MCF 10A (cell line): ENCODE results near the gene SLC15A1. TPM values are rescaled to one million over a fixed set of nuclear protein-coding genes. Genes with fewer than 3 reads are reported as not detected.

Experiments
- BruUV-seq: library from RNA; stranded (reverse); fragments of 400-500 nt; replicated peaks from 2 replicates; lab custom pipeline; 2021; lab: Mats Ljungman, UMichigan
- CTCF ChIA-PET: fragments of 300-600 bp; sonication (Branson Sonifier 250); formaldehyde crosslinking; extraction: SDS; loops from one replicate; lab custom pipeline; 2021; ENCODE audit warnings: antibody characterized with exemption, inconsistent platforms; lab: Yijun Ruan, JAX
- POLR2A ChIA-PET: fragments of 300-600, 350-650 bp; sonication (Branson Sonifier 250); formaldehyde crosslinking; extraction: SDS; loops from one replicate; lab custom pipeline; 2020; ENCODE audit warnings: antibody characterized with exemption, inconsistent platforms; lab: Yijun Ruan, JAX
- DNase-seq: peaks from one replicate; pipeline ENCODE4 v3.0.0-alpha.2; 2018; ENCODE audit not compliant: unreplicated experiment
- H3K27ac Mint-ChIP-seq: one replicate; pipeline ENCODE4 v1.8.0; 2022; ENCODE audit warnings: mild to moderate bottlenecking, low read depth, mixed read lengths; ENCODE audit not compliant: unreplicated experiment
- H3K27me3 Mint-ChIP-seq: one replicate; pipeline ENCODE4 v1.8.0; 2022; ENCODE audit warnings: mixed read lengths; ENCODE audit not compliant: insufficient read depth, unreplicated experiment
- H3K36me3 Mint-ChIP-seq: one replicate; pipeline ENCODE4 v1.8.0; 2022; ENCODE audit warnings: mild to moderate bottlenecking, moderate library complexity, mixed read lengths; ENCODE audit not compliant: insufficient read depth, unreplicated experiment
- H3K4me1 Mint-ChIP-seq: one replicate; pipeline ENCODE4 v1.8.0; 2022; ENCODE audit warnings: mixed read lengths; ENCODE audit not compliant: insufficient read depth, unreplicated experiment
- H3K4me3 Mint-ChIP-seq: one replicate; pipeline ENCODE4 v1.8.0; 2022; ENCODE audit warnings: mild to moderate bottlenecking, moderate library complexity, mixed read lengths; ENCODE audit not compliant: unreplicated experiment
- H3K9me3 Mint-ChIP-seq: one replicate; pipeline ENCODE4 v1.8.0; 2022; ENCODE audit warnings: mixed read lengths; ENCODE audit not compliant: unreplicated experiment
- intact Hi-C: fragments of 100-400 bp; cut with micrococcal nuclease; formaldehyde crosslinking; loops from 2 replicates; pipeline ENCODE4 v1.14.1; 2022
- total RNA-seq: library from RNA; stranded (reverse); gene quantifications from 2 replicates; pipeline ENCODE4 v1.2.3, GENCODE V29; 2022
- TF ChIP-seq, protein P1 (sequence below): fragments of 200-600 bp; IDR thresholded peaks from one replicate; pipeline ENCODE4 v1.8.0; 2022; ENCODE audit warnings: antibody characterized with exemption, mild to moderate bottlenecking; ENCODE audit not compliant: unreplicated experiment

The SLC15A1 gene
- total RNA-seq, 1 experiment from 2014 or later: not detected

DNA sequence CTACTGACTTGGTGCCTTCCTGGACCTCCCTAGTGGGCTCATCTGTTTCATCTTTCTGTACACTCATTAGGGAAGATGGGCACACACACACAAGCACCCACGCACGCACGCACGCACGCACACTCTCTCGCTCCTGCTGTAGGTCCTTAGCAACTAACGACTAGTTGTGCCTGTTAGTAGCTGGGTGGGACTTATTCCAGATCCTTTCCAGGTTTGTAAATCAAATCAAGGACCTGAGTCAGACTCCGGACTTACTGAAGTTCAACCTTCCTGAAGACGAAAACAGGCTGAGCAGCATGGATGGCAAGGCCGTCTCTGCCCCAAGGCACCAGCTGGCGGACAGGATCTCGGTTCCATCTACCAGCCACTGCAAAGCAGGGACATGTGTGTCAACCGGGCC lies 76.2 kb downstream of the SLC15A1 start:
- H3K27me3 Mint-ChIP-seq: no peaks in the 10 kb centered on the region
- ChIA-PET POLR2A (no interaction called here), CTCF (interaction anchor here (0.6 to 1.1 kb wide), 2 partner anchors 167 to 189 kb away, joined by 3 read pairs; no protein-coding TSS in a partner anchor)
- BruUV-seq: no TSS peak
- H3K9me3 Mint-ChIP-seq: no peaks in the 10 kb centered on the region
- TF ChIP-seq, protein P1, sequence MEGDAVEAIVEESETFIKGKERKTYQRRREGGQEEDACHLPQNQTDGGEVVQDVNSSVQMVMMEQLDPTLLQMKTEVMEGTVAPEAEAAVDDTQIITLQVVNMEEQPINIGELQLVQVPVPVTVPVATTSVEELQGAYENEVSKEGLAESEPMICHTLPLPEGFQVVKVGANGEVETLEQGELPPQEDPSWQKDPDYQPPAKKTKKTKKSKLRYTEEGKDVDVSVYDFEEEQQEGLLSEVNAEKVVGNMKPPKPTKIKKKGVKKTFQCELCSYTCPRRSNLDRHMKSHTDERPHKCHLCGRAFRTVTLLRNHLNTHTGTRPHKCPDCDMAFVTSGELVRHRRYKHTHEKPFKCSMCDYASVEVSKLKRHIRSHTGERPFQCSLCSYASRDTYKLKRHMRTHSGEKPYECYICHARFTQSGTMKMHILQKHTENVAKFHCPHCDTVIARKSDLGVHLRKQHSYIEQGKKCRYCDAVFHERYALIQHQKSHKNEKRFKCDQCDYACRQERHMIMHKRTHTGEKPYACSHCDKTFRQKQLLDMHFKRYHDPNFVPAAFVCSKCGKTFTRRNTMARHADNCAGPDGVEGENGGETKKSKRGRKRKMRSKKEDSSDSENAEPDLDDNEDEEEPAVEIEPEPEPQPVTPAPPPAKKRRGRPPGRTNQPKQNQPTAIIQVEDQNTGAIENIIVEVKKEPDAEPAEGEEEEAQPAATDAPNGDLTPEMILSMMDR: no peak
- DNase-seq: no peak
- H3K4me3 Mint-ChIP-seq: no peak overlapping the region
- intact Hi-C loops: loop anchor here (10.0 kb wide), 1 partner anchor 331 kb away; no protein-coding TSS in a partner anchor
- no peaks in the 10 kb centered on the region for H3K4me1 Mint-ChIP-seq
- peaks cover 4% of the 10 kb centered on the region for H3K36me3 Mint-ChIP-seq
- no peak overlapping the region for H3K27ac Mint-ChIP-seq

DNA sequence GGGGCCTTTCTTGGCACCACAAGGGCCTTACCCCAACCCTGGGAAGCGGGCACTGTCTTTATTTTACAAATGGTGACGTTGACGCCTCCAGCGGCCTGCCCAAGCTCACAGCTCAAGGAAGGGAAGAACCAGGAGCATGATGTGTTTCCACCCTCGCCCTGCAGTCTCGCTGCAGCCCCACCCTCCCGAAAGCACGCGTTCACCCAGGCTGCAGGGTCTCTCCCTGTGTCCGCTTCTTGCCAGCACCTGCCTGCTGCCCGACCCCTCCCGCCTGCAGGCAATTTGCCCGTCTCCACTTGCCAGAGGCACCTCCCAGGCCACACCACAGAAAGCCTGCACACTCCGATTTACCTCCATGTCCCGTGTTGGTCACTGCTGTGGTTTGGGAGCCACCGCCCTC lies 76.6 kb downstream of the SLC15A1 start:
- Mint-ChIP-seq H3K4me1 (no peaks in the 10 kb centered on the region), H3K9me3 (no peaks in the 10 kb centered on the region), H3K36me3 (peaks cover 4% of the 10 kb centered on the region), H3K4me3 (no peak overlapping the region), H3K27me3 (no peaks in the 10 kb centered on the region), H3K27ac (no peak overlapping the region)
- CTCF ChIA-PET: interaction anchor here (0.6 to 1.1 kb wide), 2 partner anchors 168 to 188 kb away, joined by 3 read pairs; no protein-coding TSS in a partner anchor
- BruUV-seq: no TSS peak
- POLR2A ChIA-PET: no interaction called here
- TF ChIP-seq, protein P1: no peak
- intact Hi-C loops: loop anchor here (10.0 kb wide), 1 partner anchor 331 kb away; no protein-coding TSS in a partner anchor
- no peak for DNase-seq

DNA sequence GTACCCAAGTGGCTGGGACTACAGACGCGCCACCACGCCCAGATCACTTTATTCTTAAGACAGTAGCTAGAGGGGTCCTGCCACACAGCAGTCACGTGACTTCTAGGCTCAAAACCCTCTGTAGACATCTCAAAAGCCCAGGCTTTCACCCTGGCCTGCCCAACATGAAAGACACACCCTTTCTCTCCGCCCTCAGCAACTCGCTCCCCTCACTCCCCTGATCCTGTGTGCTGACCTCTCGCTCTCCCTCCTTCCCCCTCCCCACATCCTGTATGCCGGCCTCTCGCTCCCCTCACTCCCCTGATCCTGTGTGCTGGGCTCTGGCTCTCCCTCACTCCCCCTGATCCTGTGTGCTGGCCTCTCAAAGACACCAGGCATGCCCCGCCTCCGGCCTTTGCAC lies 77.4 kb downstream of the SLC15A1 start:
- intact Hi-C loops: loop anchor here (10.0 kb wide), 1 partner anchor 330 kb away; no protein-coding TSS in a partner anchor
- TF ChIP-seq, protein P1: no peak
- BruUV-seq: no TSS peak
- Mint-ChIP-seq H3K27ac (no peak overlapping the region), H3K4me1 (no peaks in the 10 kb centered on the region), H3K36me3 (peaks cover 4% of the 10 kb centered on the region), H3K27me3 (no peaks in the 10 kb centered on the region), H3K9me3 (no peaks in the 10 kb centered on the region), H3K4me3 (no peak overlapping the region)
- CTCF ChIA-PET: interaction anchor here (0.7 to 2.3 kb wide), 3 partner anchors 21 to 803 kb away, joined by 3 to 18 read pairs (median 4); no protein-coding TSS in a partner anchor
- POLR2A ChIA-PET: no interaction called here
- DNase-seq: no peak

DNA sequence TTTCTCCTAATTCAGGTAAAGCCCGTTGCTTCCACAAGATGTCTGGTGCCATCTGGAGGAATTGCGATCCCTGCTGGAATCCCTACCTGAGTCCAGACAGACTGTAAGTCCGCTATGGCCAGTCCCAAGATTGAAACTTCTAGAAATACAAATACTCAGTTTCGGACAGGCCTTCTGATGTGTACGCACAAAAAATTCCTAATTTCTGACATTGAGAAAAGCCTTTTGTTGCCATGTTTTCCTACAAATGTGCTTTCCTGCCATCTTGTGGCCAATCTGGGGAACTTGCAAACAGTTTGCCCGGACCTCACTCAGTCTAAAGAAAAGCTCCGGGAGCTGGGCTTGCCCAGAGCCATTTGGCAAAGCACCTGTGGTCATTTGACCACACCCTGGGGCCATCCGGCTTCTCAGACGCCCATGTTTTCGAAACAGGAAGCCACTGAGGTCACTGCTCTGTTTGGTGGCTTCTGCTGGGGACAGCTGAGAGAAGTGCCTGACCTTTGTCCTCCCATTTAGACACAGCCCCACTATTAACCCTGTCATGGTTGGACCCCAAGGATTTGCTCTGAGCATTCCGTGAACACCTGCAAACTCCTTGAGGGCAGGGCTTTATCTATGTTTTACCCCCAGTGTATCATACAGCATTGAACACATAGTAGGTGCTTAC lies 79.4 kb downstream of the SLC15A1 start:
- no TSS peak for BruUV-seq
- H3K27me3 Mint-ChIP-seq: peaks cover 18% of the 10 kb centered on the region
- peak; percentile 73 for DNase-seq
- TF ChIP-seq, protein P1: peak; percentile 89
- no peaks in the 10 kb centered on the region for H3K9me3 Mint-ChIP-seq
- H3K4me3 Mint-ChIP-seq: no peak overlapping the region
- intact Hi-C loops: loop anchor here (1.0 to 10.0 kb wide), 8 partner anchors 170 to 824 kb away; partner anchors contain the start of gene FARP1
- no peak overlapping the region for H3K27ac Mint-ChIP-seq
- ChIA-PET CTCF (interaction anchor here (0.6 to 4.5 kb wide), 30 partner anchors 8 to 824 kb away, joined by 3 to 50 read pairs (median 3); no protein-coding TSS in a partner anchor), POLR2A (interaction anchor here (0.6 to 1.0 kb wide), 2 partner anchors 96 to 636 kb away, joined by 3 to 4 read pairs; no protein-coding TSS in a partner anchor)
- peaks cover 4% of the 10 kb centered on the region for H3K36me3 Mint-ChIP-seq
- no peaks in the 10 kb centered on the region for H3K4me1 Mint-ChIP-seq
